Measurements from ENCODE around the gene PEPD.

- TF ChIP-seq POLR2A (IDR thresholded peaks at IDR 0.05) (no peak), CTCF (IDR thresholded peaks at IDR 0.05) (no peak)
These were observed 144.5 kb downstream of the PEPD start for GRCh38 chr19:33376941-33377557.
